H1 (cell line): Measurements from ENCODE around the gene NELL2.

Source experiments
- ATF3 ChIP-seq: IDR thresholded peaks from 2 replicates; pipeline ENCODE4 v1.6.1; 2011; ENCODE audit warnings: low read depth, mild to moderate bottlenecking, low read length; ENCODE audit not compliant: insufficient read depth
- BRCA1 ChIP-seq: IDR thresholded peaks from 2 replicates; pipeline ENCODE4 v1.6.1; 2012; ENCODE audit warnings: low read depth, low read length, improper control_type of control experiment
- CTCF ChIP-seq, 3 experiments: IDR thresholded peaks; 1 replicate in 2 of 3; 2 replicates in 1 of 3; pipeline versions ENCODE4 v1.5.1 to v1.6.1; 2011; ENCODE audit warnings: low read length in 3 of 3, mild to moderate bottlenecking in 3 of 3, inconsistent platforms in 2 of 3, low read depth in 1 of 3, moderate library complexity in 1 of 3; ENCODE audit not compliant: insufficient read depth in 1 of 3; ENCODE audit errors: control extremely low read depth in 1 of 3
- EZH2 ChIP-seq: fragments of 200-600 bp; sonication (generic); IDR thresholded peaks from 2 replicates; pipeline ENCODE4 v1.7.1; 2012; ENCODE audit warnings: low read depth, mild to moderate bottlenecking, moderate library complexity, low read length, inconsistent platforms; ENCODE audit not compliant: severe bottlenecking
- JUND ChIP-seq: IDR thresholded peaks from 2 replicates; pipeline ENCODE4 v1.6.1; 2011; ENCODE audit warnings: mild to moderate bottlenecking, improper control_type of control experiment, low read length
- MAFK ChIP-seq: IDR thresholded peaks from 2 replicates; pipeline ENCODE4 v1.6.1; 2012; ENCODE audit warnings: low read depth, mild to moderate bottlenecking, improper control_type of control experiment, low read length
- POLR2A ChIP-seq, 2 experiments: IDR thresholded peaks; 1 replicate in 1 of 2; 2 replicates in 1 of 2; pipeline ENCODE4 v1.6.1; 2011; ENCODE audit warnings: low read depth in 2 of 2, low read length in 2 of 2, mild to moderate bottlenecking in 2 of 2; ENCODE audit errors: control extremely low read depth in 1 of 2
- POLR2AphosphoS5 ChIP-seq: IDR thresholded peaks from 2 replicates; pipeline ENCODE4 v1.6.1; 2011; ENCODE audit warnings: low read depth, low read length
- RAD21 ChIP-seq, 2 experiments: IDR thresholded peaks in 1 of 2; conservative IDR thresholded peaks in 1 of 2; 2 replicates each; pipeline ENCODE4 v1.6.1; 2011; ENCODE audit warnings: low read depth in 2 of 2, low read length in 2 of 2, improper control_type of control experiment in 1 of 2, inconsistent platforms in 1 of 2, mild to moderate bottlenecking in 1 of 2, moderate library complexity in 1 of 2
- RXRA ChIP-seq: IDR thresholded peaks from 2 replicates; pipeline ENCODE4 v1.6.1; 2011; ENCODE audit warnings: low read depth, mild to moderate bottlenecking, low read length, moderate library complexity; ENCODE audit not compliant: insufficient read depth
- SRF ChIP-seq: IDR thresholded peaks from 2 replicates; pipeline ENCODE4 v1.6.1; 2011; ENCODE audit warnings: mild to moderate bottlenecking, low read depth, low read length, moderate library complexity
- SUZ12 ChIP-seq: fragments of 200-600 bp; sonication (generic); IDR thresholded peaks from 2 replicates; pipeline ENCODE4 v1.6.1; 2012; ENCODE audit warnings: mild to moderate bottlenecking, inconsistent platforms, low read length, moderate library complexity, mixed read lengths
- TBP ChIP-seq: IDR thresholded peaks from 2 replicates; pipeline ENCODE4 v1.6.1; 2011; ENCODE audit warnings: low read depth, low read length, improper control_type of control experiment
- YY1 ChIP-seq: IDR thresholded peaks from 2 replicates; pipeline ENCODE4 v1.6.1; 2011; ENCODE audit warnings: low read depth, mild to moderate bottlenecking, low read length

DNA sequence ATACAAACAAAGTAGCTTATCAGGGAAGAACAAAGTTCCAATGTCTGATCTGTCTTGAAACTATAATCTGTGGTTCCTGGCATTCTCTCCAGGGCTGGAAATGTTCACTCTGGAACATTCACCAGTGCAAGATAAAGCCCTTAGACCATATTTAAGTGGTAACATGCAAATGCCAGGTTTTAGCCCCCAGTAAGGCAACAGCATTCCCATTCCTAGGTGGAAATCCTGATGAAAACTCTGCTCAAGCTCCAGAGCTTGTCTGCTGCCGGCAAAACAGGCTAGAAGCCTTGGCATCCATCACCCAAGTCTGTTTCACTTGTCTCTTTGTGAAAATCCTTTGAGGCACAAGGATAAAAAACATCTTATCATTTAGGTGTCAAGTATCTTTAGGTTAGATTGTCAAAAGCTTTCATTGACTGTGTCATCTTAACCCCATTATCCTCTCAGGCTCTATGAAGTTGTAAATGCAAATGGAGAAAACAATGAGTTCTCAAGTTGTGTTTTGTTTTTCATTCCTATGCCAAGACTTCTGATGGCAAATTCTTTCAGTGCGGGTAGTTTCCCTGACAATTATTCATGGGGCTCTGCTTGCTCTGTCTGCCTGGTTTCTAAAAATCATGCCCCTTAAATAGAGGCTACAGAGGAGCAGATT, 344.7 kb downstream of the NELL2 start:
- no peak for TF ChIP-seq YY1
- TF ChIP-seq JUND: no peak
- TF ChIP-seq CTCF (IDR thresholded peaks at IDR 0.05; ENCODE audit: control extremely low read depth in 1 of 3, insufficient read depth in 1 of 3, low read depth in 1 of 3, low read length in 3 of 3): no peak
- no peak for TF ChIP-seq SRF
- no peak for TF ChIP-seq MAFK
- TF ChIP-seq SUZ12: no peak
- no peak for TF ChIP-seq RAD21 (IDR thresholded peaks at IDR 0.05 in 1 of 2, conservative IDR thresholded peaks at IDR 0.05 in 1 of 2; ENCODE audit: low read depth in 2 of 2, low read length in 2 of 2)
- TF ChIP-seq ATF3: no peak
- TF ChIP-seq POLR2AphosphoS5: no peak
- TF ChIP-seq TBP: no peak
- no peak for TF ChIP-seq BRCA1
- no peak for TF ChIP-seq POLR2A (IDR thresholded peaks at IDR 0.05; ENCODE audit: control extremely low read depth in 1 of 2, low read depth in 2 of 2, low read length in 2 of 2)
- TF ChIP-seq RXRA: no peak
- TF ChIP-seq EZH2: no peak
